ENCODE data around the gene ITGB2.
A peak's percentile ranks its signal among the peaks of the same experiment; 100 is the strongest.

ITGB2 gene

DNA sequence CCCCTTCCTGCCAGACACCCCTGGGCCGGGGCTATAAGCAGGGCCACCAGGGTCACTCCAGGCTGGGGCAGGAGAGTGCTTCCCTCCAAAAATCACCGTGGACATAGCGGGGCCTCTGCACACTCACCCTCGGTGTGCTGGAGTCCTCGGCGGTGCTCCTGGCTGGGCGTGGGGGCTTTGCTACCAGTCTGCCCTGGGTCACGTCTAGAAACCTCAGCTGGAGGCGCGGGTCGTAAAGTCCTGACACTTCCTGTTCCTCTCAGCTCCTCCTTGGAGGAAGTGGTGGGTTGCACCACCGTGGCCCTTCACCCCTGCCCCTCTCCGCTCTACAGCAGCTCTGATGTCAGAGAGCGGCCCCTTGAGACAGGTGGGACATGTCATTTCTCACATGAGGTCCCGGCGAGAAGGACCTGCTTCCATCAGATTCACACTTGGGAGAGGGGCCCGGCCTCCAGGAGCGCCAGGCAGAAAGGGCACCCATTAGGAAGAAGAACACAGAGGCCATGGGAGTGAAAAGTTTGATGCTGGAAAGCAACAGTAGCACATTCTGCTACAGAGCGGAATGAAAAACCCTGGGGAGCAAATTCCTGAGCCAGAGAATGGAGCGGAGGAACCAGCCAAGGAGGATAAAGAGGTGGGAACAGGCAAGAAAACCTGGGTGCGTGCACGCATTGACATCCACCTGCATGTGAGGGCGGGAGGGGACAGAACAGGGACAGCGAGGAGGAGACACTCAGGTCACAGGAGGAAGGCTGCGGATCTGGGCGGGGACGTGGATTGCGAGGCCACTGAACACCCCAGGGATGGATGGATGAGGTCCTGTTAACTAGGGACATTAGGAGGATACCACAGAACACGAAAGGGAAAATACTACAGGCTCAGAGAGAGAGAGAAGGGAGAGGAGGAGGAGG is at the start of gene ITGB2:
Gene ITGB2, minus strand, starts transcription at position 206 of the 911 bp plus-strand sequence. CDS start 10,117 bp downstream, outside the sequence.
- no peak for DNase-seq (ENCODE audit: low read depth)

DNA sequence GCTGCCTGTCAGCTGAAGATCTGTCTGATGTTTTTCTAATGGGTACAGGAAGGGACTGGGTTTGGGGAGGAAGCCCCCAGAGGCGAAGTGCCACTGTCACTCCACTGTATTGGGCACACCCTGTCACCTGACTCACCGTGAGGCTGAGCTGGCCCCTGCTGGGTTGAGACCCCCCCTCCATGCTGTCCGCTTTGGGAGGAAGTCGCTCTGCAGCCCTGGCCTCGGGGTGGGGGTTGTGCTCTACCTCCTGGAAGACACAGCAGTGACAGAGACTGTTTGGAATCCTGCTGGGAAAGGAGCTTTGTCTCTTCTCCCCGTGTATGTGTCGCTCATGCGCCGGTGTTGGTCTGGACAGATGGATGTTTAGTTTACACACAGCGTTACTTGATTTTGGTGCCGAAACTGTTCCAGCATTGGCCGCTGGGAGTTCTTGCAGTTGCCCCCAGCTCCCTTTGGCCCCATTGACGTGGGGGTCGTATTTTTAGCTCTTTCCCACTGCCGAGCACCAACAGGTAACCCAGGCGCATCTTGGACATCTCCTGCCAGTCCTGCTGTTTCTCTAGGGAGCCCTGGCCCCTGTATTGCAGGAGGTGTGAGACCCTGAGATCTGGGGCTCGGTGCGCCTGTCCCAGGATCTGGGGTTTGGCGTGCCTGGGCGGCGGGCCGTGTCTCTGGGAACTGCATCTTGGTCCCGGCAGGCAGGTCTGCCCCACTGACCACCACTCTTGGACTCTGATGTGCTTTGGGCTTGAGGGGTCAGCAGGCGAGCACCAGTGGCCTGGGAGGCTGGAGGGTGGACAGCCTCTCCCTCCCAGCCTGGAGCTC is 49.4 kb upstream of the ITGB2 start:
- DNase-seq (ENCODE audit: low read depth): peak; percentile 77

DNA sequence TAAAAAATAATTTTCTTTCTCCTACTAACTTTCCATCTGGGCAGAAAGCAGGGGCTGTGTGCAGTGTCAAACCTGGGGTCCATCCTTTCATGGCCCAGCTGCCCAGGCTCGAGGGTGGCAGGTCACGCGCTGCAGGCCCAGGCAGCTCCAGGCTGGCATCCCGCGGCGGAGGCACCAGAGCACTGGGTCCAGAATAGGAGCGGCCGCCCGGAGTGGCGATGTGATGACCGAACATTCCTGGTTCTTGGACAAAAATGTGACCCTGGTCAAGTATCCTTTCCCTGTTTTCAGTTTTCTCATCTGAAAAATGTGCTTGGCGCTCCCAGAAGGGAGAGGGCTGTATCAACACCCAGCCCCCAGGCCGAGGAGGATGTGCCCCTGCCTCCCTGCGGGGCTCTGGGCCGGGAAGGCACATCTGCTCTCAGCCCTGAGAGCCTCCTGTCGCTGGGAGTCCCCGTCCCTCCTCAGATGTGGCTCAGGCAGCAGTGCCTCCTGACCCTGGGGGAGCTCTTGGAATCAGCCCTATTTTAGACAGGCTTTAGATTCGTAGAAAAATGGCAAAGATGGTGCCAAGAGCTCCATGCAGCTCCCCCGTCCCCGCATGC is 48.5 kb upstream of the ITGB2 start:
- no peak for DNase-seq (ENCODE audit: low read depth)

DNA sequence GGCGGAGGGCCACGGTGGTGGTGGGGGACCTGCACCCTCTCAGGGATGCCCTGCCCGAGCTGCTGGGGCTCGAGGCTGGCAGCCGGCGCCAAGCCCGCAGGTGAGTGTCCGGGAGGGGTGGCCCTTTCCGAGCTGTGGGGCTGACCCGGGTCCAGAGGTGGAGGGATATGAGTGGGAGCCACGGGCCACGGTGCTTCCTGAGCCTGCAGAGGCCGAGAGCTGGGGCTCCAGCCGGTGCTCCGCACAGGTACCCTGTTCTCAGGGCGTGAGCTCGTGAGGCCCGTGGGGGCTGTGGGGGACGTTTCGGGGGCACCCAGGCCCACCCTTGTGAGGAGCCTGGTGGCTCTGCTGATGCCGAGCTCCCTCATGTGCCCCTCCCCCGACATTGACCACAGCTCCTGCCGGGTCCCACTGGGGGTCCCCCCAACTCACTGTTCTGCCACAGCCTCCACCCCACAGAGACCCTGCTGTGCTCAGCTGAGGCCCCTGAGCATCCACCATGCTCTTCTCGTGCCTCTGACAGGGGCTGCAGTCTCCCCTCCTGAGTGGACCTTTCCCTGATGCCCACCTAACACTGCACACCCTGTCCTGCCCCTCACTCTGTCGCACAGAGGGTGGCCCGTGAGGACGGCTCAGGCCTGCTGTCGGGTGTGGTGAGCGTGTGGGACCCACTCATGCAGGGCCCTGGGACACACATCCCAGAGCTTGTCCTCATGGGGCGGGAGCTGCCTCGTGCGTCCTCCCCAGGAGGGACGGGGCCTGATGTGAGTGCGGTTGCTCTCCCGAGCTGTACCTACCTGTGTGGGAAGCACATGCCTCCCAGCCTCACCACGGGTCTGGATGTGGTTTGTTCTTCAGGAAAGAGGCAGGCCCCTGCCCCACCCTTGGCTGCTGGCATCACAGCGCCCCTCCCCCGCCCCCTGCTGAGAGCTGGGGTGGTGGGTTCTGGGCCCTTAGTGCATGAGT is 46.7 kb upstream of the ITGB2 start:
- DNase-seq (ENCODE audit: low read depth): no peak

DNA sequence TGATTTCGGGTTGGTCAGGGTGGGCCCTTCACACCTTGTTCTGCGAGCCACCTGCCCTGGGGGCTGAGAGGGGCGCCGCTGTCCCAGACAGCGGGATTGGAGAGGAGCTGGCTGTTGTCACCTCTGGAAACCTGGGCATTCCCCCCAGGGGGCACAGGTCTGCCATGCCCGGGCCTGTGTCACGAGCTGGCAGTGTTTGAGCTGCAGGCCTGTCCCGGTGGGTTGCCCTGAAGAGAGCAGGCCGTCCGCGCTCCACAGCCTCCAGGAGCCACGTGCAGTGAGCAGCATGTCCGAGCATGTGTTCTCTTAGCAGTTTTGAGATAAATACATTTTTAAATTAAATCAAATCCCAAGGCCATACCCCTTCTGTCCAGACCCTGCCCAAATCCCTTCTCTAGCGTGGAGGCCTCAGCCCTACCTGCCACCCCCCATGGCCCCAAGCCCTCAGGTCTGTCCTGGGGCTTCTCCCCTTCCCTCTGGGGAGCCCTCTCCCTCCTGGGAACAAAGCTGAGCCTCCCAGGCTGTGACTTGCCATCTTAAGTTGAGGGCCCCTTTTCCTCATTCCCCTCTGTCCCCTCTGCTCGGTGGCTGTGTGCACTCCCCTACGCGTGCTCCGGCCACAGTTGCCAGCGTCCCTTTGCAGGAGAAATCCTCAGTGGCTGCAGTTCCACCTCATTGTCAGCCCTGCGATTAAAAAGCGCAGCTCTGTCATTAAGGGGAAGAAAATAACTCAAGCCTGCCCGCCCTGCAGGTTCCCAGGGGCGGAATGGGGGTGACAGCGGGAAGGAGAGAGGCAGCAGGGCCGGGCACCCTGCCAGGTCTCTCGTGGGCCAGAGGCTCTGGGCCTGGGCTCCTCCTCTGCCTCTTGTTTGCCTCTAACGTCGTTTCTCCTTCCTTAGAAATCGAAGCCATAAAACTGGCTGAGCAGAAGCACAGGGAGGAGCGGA is 45.7 kb upstream of the ITGB2 start:
- DNase-seq (ENCODE audit: low read depth): no peak

DNA sequence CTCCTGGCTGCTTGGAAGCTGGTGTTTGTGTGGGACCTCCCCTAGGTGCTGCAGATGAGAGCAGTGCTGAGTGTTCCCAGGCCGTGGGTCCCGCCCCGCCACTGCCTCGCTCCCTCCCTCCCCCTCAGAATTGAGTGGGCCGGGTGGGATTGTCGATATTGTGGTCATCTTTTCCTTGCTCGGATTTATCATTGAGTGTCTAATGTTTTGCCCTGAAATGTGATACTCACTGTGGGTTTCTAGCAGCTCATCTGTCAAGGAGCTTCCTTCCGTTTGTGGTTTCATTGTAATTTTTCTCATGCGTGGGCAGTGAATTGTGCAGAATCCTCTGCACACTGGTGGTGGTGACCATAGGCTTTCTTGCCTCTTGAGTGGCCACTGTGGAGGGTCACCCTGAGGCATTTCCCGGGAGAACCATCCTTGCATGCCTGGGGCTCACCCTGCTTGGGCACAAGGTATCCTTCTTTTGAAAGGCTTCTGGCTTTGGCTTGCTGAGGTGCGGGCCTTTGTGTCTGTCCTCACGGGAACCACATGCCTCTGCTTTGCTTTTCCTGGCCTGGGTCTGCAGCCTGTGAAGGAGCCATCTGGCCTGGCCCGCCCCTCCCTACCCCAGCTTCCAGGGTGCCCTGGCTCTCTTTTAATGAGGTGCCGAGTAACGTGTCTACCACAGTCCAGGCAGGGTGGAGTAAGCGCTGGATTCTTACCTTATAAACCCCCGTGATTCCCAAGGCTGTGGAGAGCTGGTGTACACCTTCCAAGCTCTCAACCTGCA is 44.7 kb upstream of the ITGB2 start:
- peak; percentile 63 for DNase-seq (ENCODE audit: low read depth)

DNA sequence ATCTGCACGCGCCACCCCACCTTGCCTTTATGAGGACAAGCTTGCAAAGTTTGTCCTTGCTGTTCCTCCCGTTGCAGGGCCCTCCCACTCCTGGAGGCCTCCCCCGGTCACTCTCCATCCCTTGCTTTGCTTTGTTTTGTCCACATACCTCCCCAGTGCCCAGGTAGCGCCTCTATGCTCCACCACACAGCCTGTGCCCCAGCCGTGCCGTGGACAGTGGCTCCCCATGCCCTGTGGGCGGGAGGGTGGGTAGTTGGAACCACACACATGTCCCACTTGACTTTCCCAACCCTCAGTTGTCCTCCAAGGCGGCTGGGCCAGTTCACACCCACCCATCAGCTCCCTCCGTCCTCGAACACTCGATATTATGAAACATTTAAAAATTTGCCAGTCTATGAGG is 43.7 kb upstream of the ITGB2 start:
- no peak for DNase-seq (ENCODE audit: low read depth)

DNA sequence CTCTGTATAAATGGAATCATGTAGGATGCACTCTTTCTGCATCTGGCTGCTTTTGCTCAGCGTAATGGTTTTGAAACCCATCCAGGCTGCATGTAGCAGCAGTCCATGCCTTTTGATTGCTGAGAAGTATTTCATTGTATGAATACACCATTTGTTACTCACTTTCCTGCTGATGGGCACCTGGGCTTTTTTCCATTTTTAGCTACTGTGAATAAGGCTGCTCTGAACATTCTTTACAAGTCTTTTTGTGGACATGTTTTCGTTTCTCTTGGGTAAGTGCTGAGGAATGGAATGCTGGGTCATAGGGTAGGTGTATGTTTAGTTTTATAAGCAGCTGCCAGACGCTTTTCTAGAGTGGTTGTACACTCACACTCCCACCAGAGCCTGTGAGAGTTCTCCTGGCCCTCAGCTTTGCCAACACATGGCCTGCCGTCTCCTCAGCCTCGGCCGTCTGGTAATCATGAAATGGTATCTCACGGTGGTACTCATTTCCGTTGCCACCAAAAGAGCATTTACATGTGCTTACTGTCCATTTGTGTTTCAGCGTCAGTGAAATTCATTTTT is 41.8 kb upstream of the ITGB2 start:
- peak; percentile 94 for DNase-seq (ENCODE audit: low read depth)

DNA sequence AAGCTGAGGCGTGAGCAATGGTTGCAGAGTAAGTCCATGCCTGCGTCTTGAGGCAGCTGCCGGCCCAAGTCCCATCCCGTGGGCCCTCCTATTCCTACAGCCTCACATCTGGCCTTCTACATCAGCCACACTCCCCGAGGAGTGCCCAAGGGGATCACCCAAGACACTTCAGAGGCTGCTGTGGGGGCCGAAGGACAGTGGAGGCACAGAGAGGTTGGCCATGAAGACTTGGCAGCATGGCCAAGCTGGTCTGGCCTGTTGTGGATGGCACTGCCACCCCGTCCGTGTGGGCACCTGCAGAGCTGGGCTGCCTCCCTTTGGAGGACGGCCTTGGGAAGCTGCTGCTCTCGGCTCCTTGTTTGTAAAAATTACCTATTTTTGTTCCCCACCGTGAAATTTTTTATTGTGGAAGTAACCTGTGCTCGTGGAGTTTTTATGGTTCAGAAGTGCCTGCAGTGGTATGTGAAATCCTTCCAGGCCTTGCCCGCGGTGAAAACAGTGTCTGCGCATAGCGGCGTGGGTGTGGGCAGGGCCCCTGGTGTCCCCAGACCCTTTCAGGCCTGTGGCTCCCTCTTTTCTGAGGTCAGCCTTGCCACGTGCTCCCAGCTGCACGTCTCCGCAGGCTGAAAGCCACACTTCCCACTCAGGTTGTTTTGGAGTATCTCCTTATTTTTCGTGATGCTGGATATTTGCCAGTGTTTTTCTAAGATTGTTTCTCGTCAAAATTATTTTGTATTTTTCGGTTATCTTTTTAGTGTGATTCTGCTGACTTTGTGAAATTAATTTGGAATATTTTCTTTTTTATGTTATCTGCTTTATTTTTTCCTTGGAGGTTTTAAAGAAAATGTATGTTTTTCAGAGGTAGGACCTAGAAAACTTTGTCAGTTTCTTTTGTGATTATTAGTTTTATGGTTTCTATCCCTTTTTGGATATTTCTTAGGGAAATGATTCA is 39.7 kb upstream of the ITGB2 start:
- no peak for DNase-seq (ENCODE audit: low read depth)

DNA sequence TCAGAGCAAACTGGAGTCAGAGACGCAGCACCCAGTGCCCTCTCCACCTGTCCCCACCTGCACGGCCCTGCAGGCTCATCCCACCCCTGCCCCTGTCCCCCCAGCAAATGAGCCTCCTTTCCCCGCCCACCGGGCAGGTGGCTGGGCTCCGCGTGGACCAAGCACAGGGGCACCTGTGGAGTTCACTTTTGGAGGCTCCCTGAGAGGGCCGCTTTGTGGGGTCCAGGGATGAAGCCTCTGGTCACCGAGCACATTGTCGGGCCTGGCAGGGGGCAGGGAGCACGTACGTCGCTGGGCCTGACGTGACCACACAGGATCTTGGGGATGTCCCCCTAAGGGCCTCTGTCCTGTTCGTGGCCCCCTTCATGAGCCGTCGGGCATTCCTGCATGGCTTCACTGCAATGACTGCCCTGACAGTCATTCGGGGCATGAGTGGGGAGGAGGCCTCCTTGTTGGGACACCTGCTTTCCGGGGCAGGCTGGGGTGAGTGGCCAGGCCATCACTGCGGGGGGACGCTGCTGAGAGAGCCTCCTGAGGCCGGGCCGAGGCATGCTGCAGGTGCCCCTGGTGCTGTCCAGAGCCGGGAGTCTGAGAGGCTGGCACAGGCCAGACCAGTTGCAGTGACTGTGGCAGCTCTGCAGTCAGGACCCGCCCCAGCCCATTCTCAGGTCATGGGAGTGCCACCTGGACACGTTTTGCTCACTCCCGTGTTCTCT is 38.8 kb upstream of the ITGB2 start:
- DNase-seq (ENCODE audit: low read depth): no peak

DNA sequence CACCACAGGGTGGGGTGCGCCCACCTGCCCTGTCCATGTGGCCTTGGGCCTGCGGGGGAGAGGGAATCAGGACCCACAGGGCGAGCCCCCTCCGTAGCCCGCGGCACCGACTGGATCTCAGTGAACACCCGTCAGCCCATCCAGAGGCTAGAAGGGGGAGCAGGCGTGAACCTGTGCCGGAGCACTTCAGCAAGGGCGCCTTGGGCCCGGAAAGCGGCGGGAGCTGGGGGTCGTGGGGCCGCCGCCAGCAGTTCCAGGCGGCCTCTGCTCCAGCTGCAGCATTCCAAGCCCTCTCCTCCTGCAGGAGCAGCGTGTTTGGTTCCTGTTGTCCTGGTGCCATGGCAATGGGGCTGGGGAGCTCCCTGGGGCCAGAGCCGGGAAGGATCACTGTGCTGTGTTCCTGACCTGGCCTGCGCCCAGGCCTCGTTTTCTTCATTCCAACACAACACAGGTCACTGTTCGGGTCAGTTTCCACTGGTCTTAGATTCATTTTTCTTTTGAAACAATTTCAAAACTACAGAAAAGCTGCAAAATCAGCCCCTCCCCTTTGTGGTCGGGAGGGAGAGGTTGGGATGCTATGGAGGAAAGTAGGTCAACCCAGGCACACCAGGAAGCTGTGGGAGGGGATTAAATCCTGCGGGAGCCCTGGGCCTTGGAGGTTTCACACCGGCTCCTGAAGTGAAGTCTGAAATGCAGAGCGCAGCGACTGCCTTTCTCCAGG is 37.9 kb upstream of the ITGB2 start:
- no peak for DNase-seq (ENCODE audit: low read depth)

DNA sequence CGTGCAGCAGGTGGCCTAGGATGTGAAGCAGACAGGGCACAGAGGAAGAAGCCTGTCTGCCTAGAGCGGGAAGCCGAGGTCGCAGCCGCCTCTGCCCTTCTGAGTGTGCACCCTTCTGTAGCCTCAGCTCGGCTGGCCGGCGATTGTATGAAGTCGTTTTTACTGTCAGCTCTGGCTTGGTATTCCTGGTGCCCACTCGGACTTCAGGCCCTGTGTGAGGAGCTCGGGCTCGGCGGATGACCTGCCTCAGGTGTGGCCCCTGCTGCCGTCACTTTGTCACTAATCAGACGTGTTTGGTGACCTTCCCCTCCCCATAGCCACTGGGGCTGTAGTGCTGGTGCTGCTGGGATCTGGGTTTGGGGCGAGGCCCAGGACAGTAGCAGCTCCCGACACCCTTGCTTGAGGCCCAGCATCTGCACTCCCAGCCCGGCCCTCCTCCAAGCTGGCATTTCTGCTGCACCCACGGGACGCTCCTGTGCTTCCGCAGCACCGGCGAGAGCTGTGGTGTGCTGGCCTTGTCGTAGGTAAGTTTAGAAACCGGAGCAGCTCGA is 37.3 kb upstream of the ITGB2 start:
- no peak for DNase-seq (ENCODE audit: low read depth)

DNA sequence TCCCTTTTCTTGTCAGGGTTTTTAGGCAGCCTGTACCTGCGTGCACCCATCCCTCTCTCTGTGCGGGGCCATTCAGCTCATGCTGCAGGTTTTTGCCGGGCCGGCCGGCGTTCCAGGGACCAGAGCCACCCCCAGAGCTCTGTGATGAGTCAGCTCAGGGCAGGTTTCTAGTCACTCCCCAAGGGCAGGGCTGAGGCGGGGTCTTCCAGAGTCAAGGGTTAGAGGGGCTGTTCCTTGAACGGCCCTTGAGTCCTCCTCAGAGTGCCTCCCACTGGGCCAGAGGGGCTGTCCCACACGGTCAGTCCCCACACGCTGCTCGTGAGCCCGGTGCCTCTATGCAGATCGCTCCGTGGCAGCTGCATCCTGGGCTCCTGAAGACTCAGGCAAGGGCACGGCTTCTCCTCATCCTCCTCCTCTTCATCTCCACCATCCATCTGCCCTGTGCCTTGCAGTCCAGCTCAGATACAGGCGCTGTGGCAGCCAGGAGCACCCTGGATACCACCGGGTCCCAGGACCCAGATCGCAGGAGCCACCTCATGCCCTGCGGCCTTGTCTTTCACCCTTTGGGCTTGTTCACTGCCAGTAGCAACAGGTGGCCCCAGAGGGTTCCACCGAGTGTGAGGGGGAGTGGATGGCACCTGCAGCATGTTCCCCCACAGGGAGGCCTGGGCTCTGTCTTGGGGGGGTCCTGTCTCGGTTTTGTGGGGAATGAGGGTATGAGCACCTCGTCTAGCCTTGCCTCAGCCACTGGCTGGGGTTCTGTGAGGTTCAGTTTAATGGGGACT is 36.5 kb upstream of the ITGB2 start:
- DNase-seq (ENCODE audit: low read depth): no peak

DNA sequence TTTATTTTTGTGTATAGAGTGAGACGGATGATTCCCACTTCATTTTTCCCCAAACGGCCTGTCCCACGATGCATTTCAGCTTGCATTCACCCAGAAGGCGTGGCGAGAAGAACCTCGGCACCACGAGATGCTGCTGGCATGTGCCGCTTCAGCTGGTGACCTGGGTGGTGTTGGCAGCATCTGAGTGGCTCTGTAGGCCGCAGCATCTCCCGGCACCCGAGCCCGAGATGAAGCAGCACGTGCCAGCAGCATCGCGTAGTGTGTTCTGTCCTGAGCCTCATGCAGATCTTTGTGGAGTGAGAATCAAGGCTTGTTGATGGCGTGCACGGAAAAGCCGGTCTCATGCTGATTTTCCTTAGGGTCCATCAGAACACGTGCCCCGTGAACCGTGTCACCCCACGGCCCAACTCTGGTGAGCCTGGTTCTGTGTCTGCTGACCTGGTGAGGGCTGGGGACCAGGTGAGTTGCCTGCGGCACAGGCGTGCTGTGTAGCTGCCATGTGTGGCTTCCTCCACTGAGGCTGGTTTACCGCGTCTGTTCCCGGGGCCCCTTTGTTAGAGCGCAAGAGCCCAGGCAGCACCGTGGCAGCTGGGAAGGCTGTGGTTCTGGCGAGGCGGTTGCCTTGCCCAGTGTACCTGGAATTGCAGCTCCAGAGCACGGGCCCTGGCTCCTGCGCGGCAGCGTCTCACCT is 35.8 kb upstream of the ITGB2 start:
- DNase-seq (ENCODE audit: low read depth): no peak

DNA sequence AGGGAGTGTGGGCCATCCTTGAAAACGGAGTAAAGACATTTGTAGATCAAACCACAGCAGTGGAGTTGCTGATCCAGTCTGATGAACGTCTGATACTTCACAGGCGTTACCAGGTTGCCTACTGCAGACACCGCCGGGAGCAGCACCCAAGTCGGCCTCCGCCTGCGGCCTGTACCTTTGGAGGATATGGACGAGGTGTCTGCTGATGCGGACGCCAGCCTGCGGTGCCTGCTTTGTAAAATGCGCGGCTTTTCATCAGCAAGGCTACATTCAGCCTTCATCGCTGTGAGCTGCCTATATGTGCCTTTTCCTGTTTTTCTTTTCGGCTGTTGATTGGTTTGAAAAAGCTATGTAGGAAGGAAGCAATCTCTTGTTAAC is 35.1 kb upstream of the ITGB2 start:
- DNase-seq (ENCODE audit: low read depth): no peak

Measured in ELR (cell line).